Brain microvascular endothelial cell (primary cell): ENCODE measurements around the gene GPR180.

Experiments
- DNase-seq: peaks from one replicate; pipeline ENCODE4 v3.0.0-alpha.2; 2020
- H3K27ac ChIP-seq: fragments of 250-450 bp; sonication (Bioruptor Pico); 2 replicates; pipeline ENCODE4 v1.5.1; 2020; ENCODE audit warnings: mild to moderate bottlenecking, moderate library complexity
- H3K27me3 ChIP-seq: fragments of 250-450 bp; sonication (Bioruptor Pico); replicated peaks from 2 replicates; pipeline ENCODE4 v1.5.1; 2020; ENCODE audit warnings: mild to moderate bottlenecking
- H3K36me3 ChIP-seq: fragments of 250-450 bp; sonication (Bioruptor Pico); replicated peaks from 2 replicates; pipeline ENCODE4 v1.5.1; 2020; ENCODE audit warnings: mild to moderate bottlenecking
- H3K4me3 ChIP-seq: 2 replicates; pipeline ENCODE4 v1.5.1; 2011; ENCODE audit warnings: low read depth, mild to moderate bottlenecking, control low read depth, low read length, moderate library complexity
- in situ Hi-C: cut with HindIII; loops from 2 replicates; pipeline ENCODE4 v1.10.0; 2017; ENCODE audit warnings: low sequenced_read_pairs, low pct_ligation_motif_present
- TF ChIP-seq, protein P1 (sequence below): IDR thresholded peaks from 2 replicates; pipeline ENCODE4 v1.5.1; 2011; ENCODE audit warnings: low read depth, mild to moderate bottlenecking, moderate library complexity, low read length, control low read depth, inconsistent platforms; ENCODE audit errors: missing control alignments

GPR180 gene

DNA sequence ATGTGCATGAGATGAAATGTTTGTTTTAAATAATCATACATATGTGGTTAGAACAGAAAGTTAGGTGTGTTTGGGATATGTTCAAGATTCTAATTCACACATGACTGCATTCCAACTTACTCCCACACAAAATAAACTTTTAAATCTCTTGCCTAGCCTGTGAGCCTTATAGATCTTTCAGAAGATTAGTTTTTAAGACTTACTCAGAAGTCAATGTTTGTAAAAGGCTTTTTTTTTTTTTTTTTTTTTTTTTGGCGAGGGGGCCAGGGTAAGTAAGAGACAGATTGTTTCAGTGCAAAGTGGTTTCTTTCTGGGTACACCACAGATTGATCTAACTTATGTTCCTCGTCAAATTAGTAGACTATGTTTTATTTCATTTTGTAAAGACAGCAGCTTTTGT lies 39.1 kb downstream of the GPR180 start:
- Histone ChIP-seq H3K27ac (peak overlapping the region; percentile 85), H3K27me3 (no peaks in the 10 kb centered on the region), H3K36me3 (no peaks in the 10 kb centered on the region), H3K4me3 (no peak overlapping the region)
- TF ChIP-seq, protein P1, sequence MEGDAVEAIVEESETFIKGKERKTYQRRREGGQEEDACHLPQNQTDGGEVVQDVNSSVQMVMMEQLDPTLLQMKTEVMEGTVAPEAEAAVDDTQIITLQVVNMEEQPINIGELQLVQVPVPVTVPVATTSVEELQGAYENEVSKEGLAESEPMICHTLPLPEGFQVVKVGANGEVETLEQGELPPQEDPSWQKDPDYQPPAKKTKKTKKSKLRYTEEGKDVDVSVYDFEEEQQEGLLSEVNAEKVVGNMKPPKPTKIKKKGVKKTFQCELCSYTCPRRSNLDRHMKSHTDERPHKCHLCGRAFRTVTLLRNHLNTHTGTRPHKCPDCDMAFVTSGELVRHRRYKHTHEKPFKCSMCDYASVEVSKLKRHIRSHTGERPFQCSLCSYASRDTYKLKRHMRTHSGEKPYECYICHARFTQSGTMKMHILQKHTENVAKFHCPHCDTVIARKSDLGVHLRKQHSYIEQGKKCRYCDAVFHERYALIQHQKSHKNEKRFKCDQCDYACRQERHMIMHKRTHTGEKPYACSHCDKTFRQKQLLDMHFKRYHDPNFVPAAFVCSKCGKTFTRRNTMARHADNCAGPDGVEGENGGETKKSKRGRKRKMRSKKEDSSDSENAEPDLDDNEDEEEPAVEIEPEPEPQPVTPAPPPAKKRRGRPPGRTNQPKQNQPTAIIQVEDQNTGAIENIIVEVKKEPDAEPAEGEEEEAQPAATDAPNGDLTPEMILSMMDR = no peak
- no peak for DNase-seq
- in situ Hi-C loops = no loop called here

- TF ChIP-seq, protein P1 = no peak
- in situ Hi-C loops = no loop called here
- no peaks in the 10 kb centered on the region for H3K36me3 ChIP-seq
- H3K27me3 ChIP-seq = no peaks in the 10 kb centered on the region
- DNase-seq = peak; percentile 62
- no peak overlapping the region for H3K4me3 ChIP-seq
- peak overlapping the region; percentile 85 for H3K27ac ChIP-seq
These were observed 39.8 kb downstream of the GPR180 start for GRCh38 chr13:94641409-94641941.

DNA sequence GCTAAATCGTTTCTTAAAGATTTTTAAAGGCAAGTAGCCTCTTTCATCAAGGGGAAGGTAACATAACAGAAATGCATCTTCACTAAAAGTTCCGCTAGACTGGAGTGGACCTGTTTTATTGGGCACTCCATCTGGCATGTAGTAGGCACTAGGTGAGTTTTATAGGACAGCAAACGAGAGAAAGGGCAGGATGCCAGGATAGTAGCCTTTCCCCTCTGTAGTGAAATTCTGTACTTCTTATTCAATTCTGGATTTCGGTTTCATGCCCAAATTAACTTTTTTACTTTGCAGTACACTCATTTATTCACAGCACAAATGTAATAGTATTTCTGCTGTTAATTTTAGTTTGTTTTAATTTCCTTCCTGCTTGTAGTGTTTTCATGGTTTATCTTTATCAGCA lies 45.2 kb downstream of the GPR180 start:
- TF ChIP-seq, protein P1 = no peak
- Histone ChIP-seq H3K27me3 (no peaks in the 10 kb centered on the region), H3K27ac (no peak overlapping the region), H3K4me3 (no peak overlapping the region), H3K36me3 (no peaks in the 10 kb centered on the region)
- no peak for DNase-seq
- in situ Hi-C loops = no loop called here

GRCh38 chr13:94656176-94656575 lies 54.5 kb downstream of the GPR180 start:
- H3K27me3 ChIP-seq = no peaks in the 10 kb centered on the region
- in situ Hi-C loops = no loop called here
- TF ChIP-seq, protein P1 = no peak
- no peak for DNase-seq
- no peak overlapping the region for H3K27ac ChIP-seq
- no peaks in the 10 kb centered on the region for H3K36me3 ChIP-seq
- no peak overlapping the region for H3K4me3 ChIP-seq

GRCh38 chr13:94656766-94657165 lies 55.1 kb downstream of the GPR180 start:
- H3K4me3 ChIP-seq = no peak overlapping the region
- peak; percentile 55 for DNase-seq
- no peak overlapping the region for H3K27ac ChIP-seq
- in situ Hi-C loops = no loop called here
- no peaks in the 10 kb centered on the region for H3K36me3 ChIP-seq
- H3K27me3 ChIP-seq = peaks cover 5% of the 10 kb centered on the region
- TF ChIP-seq, protein P1 = peak; percentile 31

DNA sequence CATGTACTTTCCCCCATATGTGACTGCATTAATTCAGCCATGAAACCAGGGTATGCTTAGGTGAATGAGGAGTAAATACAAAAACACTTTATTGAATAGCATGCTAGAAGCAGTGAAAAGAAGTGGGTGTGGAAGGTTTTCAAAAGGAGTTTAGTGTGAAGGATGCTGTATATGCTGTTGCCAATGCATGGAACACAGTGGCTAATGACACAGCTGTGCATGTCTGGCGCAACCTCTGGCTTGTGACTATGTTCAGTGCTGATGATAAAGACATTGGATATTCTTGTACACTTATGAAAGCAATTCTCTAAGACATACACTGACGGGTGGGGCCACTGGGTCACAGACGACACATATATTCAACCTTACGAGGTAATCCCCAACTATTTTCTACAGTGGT lies 55.5 kb downstream of the GPR180 start:
- TF ChIP-seq, protein P1 = no peak
- Histone ChIP-seq H3K36me3 (no peaks in the 10 kb centered on the region), H3K27me3 (peaks cover 9% of the 10 kb centered on the region), H3K27ac (no peak overlapping the region), H3K4me3 (no peak overlapping the region)
- in situ Hi-C loops = no loop called here
- peak; percentile 10 for DNase-seq
